DMS53 treated with DMSO at 0.1 percent for 48 hours (cell line): ENCODE data around the gene LIME1.

Experiments used
- DNase-seq: peaks from one replicate; lab custom pipeline; 2025; ENCODE audit not compliant: unreplicated experiment; lab: John Stamatoyannopoulos, UW

The LIME1 gene

GRCh38 chr20:63748934-63749270, 12.4 kb downstream of the LIME1 start:
- DNase-seq: no peak

GRCh38 chr20:63749597-63750508, 13.4 kb downstream of the LIME1 start:
- DNase-seq: no peak

- DNase-seq: no peak
These were observed 14.5 kb downstream of the LIME1 start for GRCh38 chr20:63750807-63751470.

- DNase-seq: no peak
These were observed 15.2 kb downstream of the LIME1 start for GRCh38 chr20:63751471-63752271.

- DNase-seq: no peak
These were observed 16.1 kb downstream of the LIME1 start for GRCh38 chr20:63752411-63753101.

GRCh38 chr20:63753381-63753780, 16.9 kb downstream of the LIME1 start:
- DNase-seq: no peak

- DNase-seq: no peak
These were observed 17.5 kb downstream of the LIME1 start for GRCh38 chr20:63754008-63754407.

- no peak for DNase-seq
These were observed 19.6 kb downstream of the LIME1 start for GRCh38 chr20:63755933-63756647.

GRCh38 chr20:63756648-63756991, 20.2 kb downstream of the LIME1 start:
- no peak for DNase-seq

GRCh38 chr20:63758152-63758551, 21.7 kb downstream of the LIME1 start:
- no peak for DNase-seq

- DNase-seq: no peak
These were observed 23.0 kb downstream of the LIME1 start for GRCh38 chr20:63759377-63759901.

- no peak for DNase-seq
These were observed 28.8 kb downstream of the LIME1 start for GRCh38 chr20:63765082-63765873.

GRCh38 chr20:63765902-63766301, 29.4 kb downstream of the LIME1 start:
- DNase-seq: no peak

GRCh38 chr20:63766695-63767426, 30.4 kb downstream of the LIME1 start:
- no peak for DNase-seq

GRCh38 chr20:63767456-63767855, 31.0 kb downstream of the LIME1 start:
- DNase-seq: no peak

GRCh38 chr20:63767886-63768285, 31.4 kb downstream of the LIME1 start:
- no peak for DNase-seq

GRCh38 chr20:63768591-63769515, 32.4 kb downstream of the LIME1 start:
- DNase-seq: no peak
